Activated naive CD4-positive, alpha-beta T cell treated with anti-CD3 and anti-CD28 coated beads, Interleukin-2, amount 50 U/mL, for 72 hours (primary cell): ENCODE data around the gene SELP. TPM values are rescaled to one million over a fixed set of nuclear protein-coding genes. Genes with fewer than 3 reads are reported as not detected.
A peak's percentile ranks its signal among the peaks of the same experiment; 100 is the strongest.
"Not testable (repeated sequence)": the region's sequence is repeated elsewhere in the genome, so short reads cannot be mapped to it uniquely, and the experiment has no call there.

Source experiments
- ATAC-seq, 2 donors: fragments of 150-1000 bp; cut with Tn5 transposase; 2 replicates each; pipeline ENCODE4 v1.10.0; 2021; ENCODE audit warnings: mild to moderate bottlenecking in 2 of 2, moderate library complexity in 2 of 2
- DNase-seq, 2 donors: peaks; one replicate each; pipeline ENCODE4 v3.0.0; 2021 to 2022; ENCODE audit warnings: low spot score in 2 of 2
- H3K27ac Mint-ChIP-seq, 2 donors: one replicate each; pipeline ENCODE4 v1.8.0; 2022; ENCODE audit warnings: mild to moderate bottlenecking in 2 of 2, mixed read lengths in 2 of 2
- H3K36me3 Mint-ChIP-seq, 2 donors: one replicate each; pipeline ENCODE4 v1.8.0; 2022; ENCODE audit warnings: mixed read lengths in 2 of 2
- H3K9me3 Mint-ChIP-seq, 2 donors: one replicate each; pipeline ENCODE4 v1.8.0; 2022; ENCODE audit warnings: mixed read lengths in 2 of 2
- total RNA-seq, 2 donors: library from RNA; stranded (reverse); gene quantifications; one replicate each; pipeline ENCODE4 v1.2.3, GENCODE V29; 2022

SELP gene
- 1 to 10 TPM; 1.5 to 2.0 TPM for total RNA-seq

DNA sequence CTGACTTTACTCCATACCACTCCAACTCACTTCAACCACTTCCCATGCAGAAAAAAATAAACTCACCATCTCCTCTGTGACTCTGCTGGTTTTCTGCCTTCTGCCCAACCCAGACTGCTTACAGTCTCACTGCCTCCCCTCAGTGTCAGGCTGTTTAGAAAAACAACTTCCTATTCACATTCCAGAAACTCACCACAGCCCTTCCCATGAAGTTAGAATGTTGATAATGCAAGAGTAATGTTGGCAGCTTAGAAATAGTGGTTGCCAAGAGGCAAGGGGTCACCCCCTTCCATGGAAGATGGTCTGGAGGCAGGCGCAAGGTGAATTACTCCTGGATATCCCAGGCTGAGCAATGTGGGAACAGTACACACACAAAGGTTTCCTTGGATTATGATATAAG, at the start of gene SELP:
TSS of gene SELP (minus strand) at position 119 of the 400 bp plus-strand sequence. CDS start at position 69, 50 bp downstream.
- H3K36me3 Mint-ChIP-seq, result peaks cover 25 to 54% of the 10 kb centered on the region in 2 donors
- ATAC-seq, result no peak
- peak within 1 kb of the TSS in 1 of 2 donors; percentile 3 for H3K27ac Mint-ChIP-seq
- peaks cover 21 to 31% of the 10 kb centered on the region in 2 donors for H3K9me3 Mint-ChIP-seq
- no peak for DNase-seq

- Mint-ChIP-seq H3K9me3 (no peaks in the 10 kb centered on the region), H3K27ac (peak overlapping the region in 1 of 2 donors; percentile 84), H3K36me3 (no peaks in the 10 kb centered on the region)
- DNase-seq (no peak), ATAC-seq (peak; percentile 39 to 47)
These were observed 49.8 kb upstream of the SELP start for GRCh38 chr1:169679692-169680091.

GRCh38 chr1:169676001-169676400, 46.1 kb upstream of the SELP start:
- H3K36me3 Mint-ChIP-seq, result peaks cover 10 to 11% of the 10 kb centered on the region in 2 donors
- ATAC-seq (peak in 1 of 2 donors; percentile 23), DNase-seq (no peak)
- no peak overlapping the region for H3K27ac Mint-ChIP-seq
- H3K9me3 Mint-ChIP-seq, result peaks cover 5 to 7% of the 10 kb centered on the region in 2 donors

- Mint-ChIP-seq H3K36me3 (peaks cover 30 to 32% of the 10 kb centered on the region in 2 donors), H3K9me3 (peaks cover 14 to 18% of the 10 kb centered on the region in 2 donors), H3K27ac (peak overlapping the region in 1 of 2 donors; percentile 75)
- DNase-seq, result no peak
- ATAC-seq, result no peak
These were observed 40.9 kb upstream of the SELP start for GRCh38 chr1:169670836-169671235.

GRCh38 chr1:169670244-169670643, 40.3 kb upstream of the SELP start:
- Mint-ChIP-seq H3K27ac (peak overlapping the region; percentile 17 to 75), H3K9me3 (peaks cover 14 to 18% of the 10 kb centered on the region in 2 donors), H3K36me3 (peaks cover 30 to 32% of the 10 kb centered on the region in 2 donors)
- not testable (repeated sequence) for ATAC-seq, DNase-seq

- DNase-seq, result not testable (repeated sequence)
- H3K27ac Mint-ChIP-seq, result peak overlapping the region; percentile 34 to 94
- H3K9me3 Mint-ChIP-seq, result peaks cover 10 to 18% of the 10 kb centered on the region in 2 donors
- peaks cover 26 to 33% of the 10 kb centered on the region in 2 donors for H3K36me3 Mint-ChIP-seq
- ATAC-seq, result peak; percentile 30 to 31
These were observed 38.0 kb upstream of the SELP start for GRCh38 chr1:169667699-169668596.

DNA sequence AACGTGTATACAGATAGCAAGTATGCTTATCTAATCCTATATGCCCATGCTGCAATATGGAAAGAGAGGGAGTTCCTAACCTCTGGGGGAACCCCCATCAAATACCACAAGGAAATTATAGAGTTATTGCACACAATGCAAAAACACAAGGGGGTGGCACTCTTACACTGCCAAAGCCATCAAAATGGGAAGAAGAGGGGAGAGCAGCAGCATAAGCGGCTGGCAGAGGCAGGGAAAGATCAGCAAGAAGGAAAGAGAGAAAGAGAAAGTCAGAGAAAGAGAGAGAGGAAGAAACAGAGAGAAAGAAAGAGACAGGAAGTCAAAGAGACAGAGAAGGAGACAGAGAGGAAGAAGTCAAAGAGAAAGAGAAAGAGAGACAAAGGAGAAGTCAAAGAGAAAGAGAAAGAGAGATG, 37.3 kb upstream of the SELP start:
- not testable (repeated sequence) for DNase-seq
- ATAC-seq, result peak; percentile 82 to 99
- H3K36me3 Mint-ChIP-seq, result peaks cover 19 to 31% of the 10 kb centered on the region in 2 donors
- peaks cover 9 to 16% of the 10 kb centered on the region in 2 donors for H3K9me3 Mint-ChIP-seq
- H3K27ac Mint-ChIP-seq, result peak overlapping the region; percentile 34 to 94

DNA sequence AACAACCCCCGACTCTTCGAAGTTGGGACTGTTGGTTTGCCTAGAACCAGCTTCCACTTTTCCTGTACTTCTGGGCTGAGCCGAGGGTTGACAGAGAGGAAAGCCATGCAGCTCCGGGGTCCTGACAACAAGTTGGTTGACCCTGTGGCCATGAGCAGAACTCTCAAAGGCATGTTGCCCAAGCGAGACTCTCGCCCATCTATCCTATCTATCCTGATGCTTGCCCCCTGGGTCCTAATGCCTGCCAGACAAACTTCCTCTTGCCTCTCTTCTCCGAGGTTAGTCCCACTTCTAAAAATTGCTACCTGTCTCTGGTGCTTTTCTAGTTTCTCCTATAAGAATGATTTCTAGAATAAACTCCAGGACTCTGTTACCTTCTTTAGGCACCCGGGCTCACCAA, 32.8 kb upstream of the SELP start:
- peak overlapping the region in 1 of 2 donors; percentile 36 for H3K27ac Mint-ChIP-seq

GRCh38 chr1:169661066-169661465, 31.1 kb upstream of the SELP start:
- ATAC-seq, DNase-seq, H3K27ac Mint-ChIP-seq: not testable (repeated sequence)
- peaks cover 10 to 25% of the 10 kb centered on the region in 2 donors for H3K9me3 Mint-ChIP-seq
- H3K36me3 Mint-ChIP-seq, result peaks cover 25 to 39% of the 10 kb centered on the region in 2 donors

More for the DNA sequence above, 32.8 kb upstream of the SELP start:
- H3K36me3 Mint-ChIP-seq, result peaks cover 26 to 30% of the 10 kb centered on the region in 2 donors
- peaks cover 14 to 20% of the 10 kb centered on the region in 2 donors for H3K9me3 Mint-ChIP-seq
- ATAC-seq, DNase-seq: not testable (repeated sequence)

GRCh38 chr1:169658777-169659176, 28.9 kb upstream of the SELP start:
- Mint-ChIP-seq H3K9me3 (peaks cover 10 to 26% of the 10 kb centered on the region in 2 donors), H3K36me3 (peaks cover 25 to 39% of the 10 kb centered on the region in 2 donors)
- not testable (repeated sequence) for DNase-seq, H3K27ac Mint-ChIP-seq, ATAC-seq

GRCh38 chr1:169653873-169654272, 23.9 kb upstream of the SELP start:
- no peak for ATAC-seq
- peaks cover 12 to 28% of the 10 kb centered on the region in 2 donors for H3K36me3 Mint-ChIP-seq
- DNase-seq, result no peak
- H3K27ac Mint-ChIP-seq, result no peak overlapping the region
- H3K9me3 Mint-ChIP-seq, result peaks cover 10 to 19% of the 10 kb centered on the region in 2 donors

DNA sequence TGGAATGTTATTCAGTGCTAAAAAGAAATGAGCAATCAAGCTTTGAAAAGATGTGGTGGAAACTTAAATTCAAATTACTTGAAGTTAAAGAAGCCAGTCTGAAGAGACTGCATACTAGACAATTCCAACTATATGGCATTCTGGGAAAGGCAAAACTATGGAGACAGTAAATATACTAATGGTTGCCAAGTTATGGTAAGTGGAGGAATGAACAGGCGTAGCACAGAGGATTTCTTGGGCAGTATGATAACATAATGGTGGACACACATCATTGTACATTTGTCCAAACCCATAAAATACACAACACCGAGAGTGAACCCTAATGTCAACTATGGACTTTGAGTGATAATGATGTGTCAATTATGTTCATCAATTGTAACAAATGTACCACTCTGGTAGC, 21.1 kb upstream of the SELP start:
- ATAC-seq, result no peak

GRCh38 chr1:169650551-169650950, 20.6 kb upstream of the SELP start:
- ATAC-seq (no peak), DNase-seq (no peak)
- Mint-ChIP-seq H3K9me3 (peaks cover 9 to 22% of the 10 kb centered on the region in 2 donors), H3K27ac (no peak overlapping the region), H3K36me3 (peaks cover 0 to 30% of the 10 kb centered on the region in 2 donors)

More for the DNA sequence above, 21.1 kb upstream of the SELP start:
- peaks cover 0 to 30% of the 10 kb centered on the region in 2 donors for H3K36me3 Mint-ChIP-seq
- H3K27ac Mint-ChIP-seq, result no peak overlapping the region
- H3K9me3 Mint-ChIP-seq, result peaks cover 9 to 22% of the 10 kb centered on the region in 2 donors
- no peak for DNase-seq

- ATAC-seq, result peak in 1 of 2 donors; percentile 36
- peak overlapping the region in 1 of 2 donors; percentile 49 for H3K27ac Mint-ChIP-seq
These were observed 18.8 kb upstream of the SELP start for GRCh38 chr1:169648709-169649108.

GRCh38 chr1:169648187-169648586, 18.3 kb upstream of the SELP start:
- DNase-seq, result no peak
- H3K36me3 Mint-ChIP-seq, result peaks cover 0 to 30% of the 10 kb centered on the region in 2 donors
- peak overlapping the region; percentile 49 to 84 for H3K27ac Mint-ChIP-seq
- H3K9me3 Mint-ChIP-seq, result peaks cover 9 to 17% of the 10 kb centered on the region in 2 donors
- ATAC-seq, result peak in 1 of 2 donors; percentile 60

More at GRCh38 chr1:169648709-169649108, 18.8 kb upstream of the SELP start:
- H3K9me3 Mint-ChIP-seq, result peaks cover 9 to 17% of the 10 kb centered on the region in 2 donors
- H3K36me3 Mint-ChIP-seq, result peaks cover 0 to 30% of the 10 kb centered on the region in 2 donors
- DNase-seq, result no peak

GRCh38 chr1:169647512-169647911, 17.6 kb upstream of the SELP start:
- no peak for DNase-seq
- ATAC-seq, result peak in 1 of 2 donors; percentile 70

DNA sequence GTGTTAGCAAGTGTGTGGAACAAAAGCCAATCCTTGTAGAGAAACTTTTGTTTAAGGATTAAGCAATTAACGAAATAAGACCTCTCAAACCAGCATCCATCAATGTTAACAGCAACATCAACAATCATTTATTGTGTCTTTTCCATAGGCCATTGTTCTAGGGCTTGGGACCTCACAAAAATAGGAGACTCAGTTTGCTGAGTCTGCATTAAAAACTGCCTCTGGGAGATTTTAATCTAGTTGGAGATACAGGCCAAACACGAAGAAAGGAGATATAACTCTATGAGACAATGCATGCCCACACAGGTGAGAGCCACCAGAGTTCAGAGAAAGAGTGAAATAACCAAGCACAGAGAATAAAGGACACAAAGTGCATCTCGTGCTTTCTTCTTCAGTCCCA, 14.4 kb upstream of the SELP start:
- Mint-ChIP-seq H3K9me3 (peaks cover 6 to 16% of the 10 kb centered on the region in 2 donors), H3K36me3 (peaks cover 0 to 24% of the 10 kb centered on the region in 2 donors), H3K27ac (no peak overlapping the region)
- DNase-seq (no peak), ATAC-seq (no peak)

More at GRCh38 chr1:169647512-169647911, 17.6 kb upstream of the SELP start:
- peaks cover 9 to 17% of the 10 kb centered on the region in 2 donors for H3K9me3 Mint-ChIP-seq
- peaks cover 0 to 30% of the 10 kb centered on the region in 2 donors for H3K36me3 Mint-ChIP-seq
- peak overlapping the region; percentile 23 to 49 for H3K27ac Mint-ChIP-seq
